Measurements from ENCODE around the gene AP1G1.
"Not testable (repeated sequence)": the region's sequence is repeated elsewhere in the genome, so short reads cannot be mapped to it uniquely, and the experiment has no call there.

Gene AP1G1

GRCh38 chr16:71840052-71840451 lies 31.4 kb upstream of the AP1G1 start:
- TF ChIP-seq CTCF (IDR thresholded peaks at IDR 0.05; ENCODE audit: low read depth, low read length, missing control alignments): no peak
- H3K4me3 ChIP-seq (ENCODE audit: low read depth, low read length): no peak overlapping the region
- DNase-seq (ENCODE audit: low read depth): no peak
- in situ Hi-C loops (cut with HindIII; ENCODE audit: low sequenced_read_pairs): no loop called here

- TF ChIP-seq CTCF (IDR thresholded peaks at IDR 0.05; ENCODE audit: low read depth, low read length, missing control alignments): no peak
- no peak overlapping the region for H3K4me3 ChIP-seq (ENCODE audit: low read depth, low read length)
- in situ Hi-C loops (cut with HindIII; ENCODE audit: low sequenced_read_pairs): no loop called here
- no peak for DNase-seq (ENCODE audit: low read depth)
Observed at GRCh38 chr16:71837150-71837549, 28.5 kb upstream of the AP1G1 start.

GRCh38 chr16:71834291-71834690 lies 25.7 kb upstream of the AP1G1 start:
- in situ Hi-C loops (cut with HindIII; ENCODE audit: low sequenced_read_pairs): no loop called here
- no peak for TF ChIP-seq CTCF (IDR thresholded peaks at IDR 0.05; ENCODE audit: low read depth, low read length, missing control alignments)

GRCh38 chr16:71832112-71832511 lies 23.5 kb upstream of the AP1G1 start:
- DNase-seq (ENCODE audit: low read depth); in situ Hi-C loops (cut with HindIII; ENCODE audit: low sequenced_read_pairs); H3K4me3 ChIP-seq (ENCODE audit: low read depth, low read length): not testable (repeated sequence)

More at GRCh38 chr16:71834291-71834690, 25.7 kb upstream of the AP1G1 start:
- no peak overlapping the region for H3K4me3 ChIP-seq (ENCODE audit: low read depth, low read length)
- no peak for DNase-seq (ENCODE audit: low read depth)

GRCh38 chr16:71831698-71832097 lies 23.1 kb upstream of the AP1G1 start:
- in situ Hi-C loops (cut with HindIII; ENCODE audit: low sequenced_read_pairs); H3K4me3 ChIP-seq (ENCODE audit: low read depth, low read length); DNase-seq (ENCODE audit: low read depth): not testable (repeated sequence)

GRCh38 chr16:71830359-71830758 lies 21.7 kb upstream of the AP1G1 start:
- in situ Hi-C loops (cut with HindIII; ENCODE audit: low sequenced_read_pairs): no loop called here
- DNase-seq (ENCODE audit: low read depth): no peak
- TF ChIP-seq CTCF (IDR thresholded peaks at IDR 0.05; ENCODE audit: low read depth, low read length, missing control alignments): no peak
- H3K4me3 ChIP-seq (ENCODE audit: low read depth, low read length): no peak overlapping the region

GRCh38 chr16:71826533-71827017 lies 17.9 kb upstream of the AP1G1 start:
- in situ Hi-C loops (cut with HindIII; ENCODE audit: low sequenced_read_pairs): loop anchor here (5.0 kb wide), 1 partner anchor 106 kb away; no protein-coding TSS in a partner anchor

GRCh38 chr16:71817155-71817500 lies 8.5 kb upstream of the AP1G1 start:
- H3K4me3 ChIP-seq (ENCODE audit: low read depth, low read length); DNase-seq (ENCODE audit: low read depth); in situ Hi-C loops (cut with HindIII; ENCODE audit: low sequenced_read_pairs): not testable (repeated sequence)

More at GRCh38 chr16:71826533-71827017, 17.9 kb upstream of the AP1G1 start:
- TF ChIP-seq CTCF (IDR thresholded peaks at IDR 0.05; ENCODE audit: low read depth, low read length, missing control alignments): no peak
- no peak for DNase-seq (ENCODE audit: low read depth)
- no peak overlapping the region for H3K4me3 ChIP-seq (ENCODE audit: low read depth, low read length)

All from astrocyte of the cerebellum (primary cell).